ENCODE results near the gene CACNA1H.
"Not testable (repeated sequence)": the region's sequence is repeated elsewhere in the genome, so short reads cannot be mapped to it uniquely, and the experiment has no call there.

Gene CACNA1H

DNA sequence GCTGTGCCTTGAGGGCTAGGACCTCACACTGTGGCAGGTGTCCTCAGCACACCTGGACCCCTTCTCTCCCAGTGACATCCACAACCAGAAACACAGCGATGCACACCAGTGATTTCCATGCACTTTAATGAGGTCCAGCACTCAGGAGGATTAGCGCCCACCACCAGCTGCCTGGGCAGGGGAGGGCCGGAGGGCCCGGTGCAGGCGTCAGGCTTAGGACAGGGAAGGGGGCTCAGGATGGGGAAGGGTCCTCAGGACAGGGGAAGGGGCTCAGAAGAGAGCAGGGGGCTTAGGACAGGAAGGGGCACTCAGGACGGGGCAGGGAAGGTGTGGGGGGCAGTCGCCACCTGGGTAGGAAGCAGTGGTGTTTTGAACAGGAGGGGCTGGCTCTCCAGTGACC, 75.3 kb downstream of the CACNA1H start:
- DNase-seq (ENCODE audit: low read depth), result not testable (repeated sequence)

DNA sequence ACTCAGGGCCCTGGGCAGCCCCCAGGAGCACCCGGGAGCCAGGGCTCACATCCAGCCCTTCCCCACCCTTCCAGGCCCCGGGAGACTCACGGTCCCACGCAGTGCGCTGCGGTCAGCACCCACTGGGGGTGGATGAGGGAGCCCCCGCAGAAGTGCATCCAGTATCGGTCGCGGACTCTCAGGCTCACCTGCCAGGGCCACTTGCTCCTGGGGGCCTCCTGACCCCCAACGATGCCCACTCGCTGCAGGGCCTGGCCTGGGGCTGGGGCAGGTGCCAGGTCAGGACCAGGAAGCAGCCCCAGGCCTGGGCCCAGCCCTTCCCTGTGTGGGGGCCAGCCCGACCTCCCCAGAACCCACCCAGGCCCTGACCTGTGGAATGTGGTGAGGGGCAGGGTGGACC, 76.6 kb downstream of the CACNA1H start:
- not testable (repeated sequence) for DNase-seq (ENCODE audit: low read depth)

DNA sequence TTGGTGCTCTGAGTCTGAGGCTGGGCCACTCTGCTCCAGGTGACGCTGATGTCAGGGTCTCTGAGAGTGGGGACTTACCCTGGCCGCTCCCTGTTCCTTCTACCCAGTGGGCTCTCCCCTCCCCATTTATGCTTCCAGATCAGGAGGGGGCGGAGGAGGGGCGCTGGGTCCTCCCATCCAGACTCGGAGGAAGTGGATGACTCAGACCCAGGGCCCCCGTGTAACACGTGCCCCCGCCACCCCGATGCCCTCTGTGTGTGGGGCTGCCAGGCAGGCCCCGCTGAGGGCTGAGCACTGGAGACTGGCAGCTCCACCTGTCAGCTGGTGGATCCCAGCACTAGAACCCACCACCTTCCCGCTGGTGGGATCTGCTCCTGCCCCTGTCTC, 77.2 kb downstream of the CACNA1H start, which contains the start of gene TPSB2:
Gene TPSB2, minus strand, starts transcription at position 101 of the 387 bp plus-strand sequence. CDS start 233 bp downstream, outside the sequence.
- DNase-seq (ENCODE audit: low read depth), result not testable (repeated sequence)

DNA sequence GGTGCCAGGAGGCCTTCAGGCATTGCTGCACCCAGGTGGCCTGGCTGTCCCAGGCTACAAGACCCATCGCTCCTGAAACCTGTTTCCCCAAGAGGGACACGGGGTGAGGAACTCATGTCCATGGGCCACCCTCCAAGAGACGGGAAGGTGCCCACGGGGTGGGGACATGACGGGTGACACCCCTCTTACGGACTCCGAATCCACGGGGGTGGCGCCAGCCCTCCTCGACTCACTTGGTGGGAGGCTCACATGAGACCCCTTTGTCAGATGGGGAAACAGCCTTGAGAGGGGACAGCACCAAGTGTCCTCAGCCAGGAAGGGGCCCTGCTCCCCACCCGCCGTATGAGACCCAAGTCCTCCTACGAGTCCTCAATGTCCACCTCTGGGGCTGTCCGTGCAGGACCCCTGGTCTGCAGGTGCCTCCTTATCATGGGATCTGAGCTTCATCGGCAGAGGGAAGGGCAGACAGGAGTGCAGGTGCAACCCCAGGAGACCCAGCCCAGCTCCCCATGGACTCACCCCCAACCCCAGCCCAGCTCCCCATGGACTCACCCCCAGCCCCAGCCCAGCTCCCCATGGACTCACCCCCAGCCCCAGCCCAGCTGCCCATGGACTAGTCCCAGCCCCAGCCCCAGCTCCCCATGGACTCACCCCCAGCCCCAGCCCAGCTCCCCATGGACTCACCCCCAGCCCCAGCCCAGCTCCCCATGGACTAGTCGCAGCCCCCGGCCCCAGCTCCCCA, 77.7 kb downstream of the CACNA1H start:
- not testable (repeated sequence) for DNase-seq (ENCODE audit: low read depth)

DNA sequence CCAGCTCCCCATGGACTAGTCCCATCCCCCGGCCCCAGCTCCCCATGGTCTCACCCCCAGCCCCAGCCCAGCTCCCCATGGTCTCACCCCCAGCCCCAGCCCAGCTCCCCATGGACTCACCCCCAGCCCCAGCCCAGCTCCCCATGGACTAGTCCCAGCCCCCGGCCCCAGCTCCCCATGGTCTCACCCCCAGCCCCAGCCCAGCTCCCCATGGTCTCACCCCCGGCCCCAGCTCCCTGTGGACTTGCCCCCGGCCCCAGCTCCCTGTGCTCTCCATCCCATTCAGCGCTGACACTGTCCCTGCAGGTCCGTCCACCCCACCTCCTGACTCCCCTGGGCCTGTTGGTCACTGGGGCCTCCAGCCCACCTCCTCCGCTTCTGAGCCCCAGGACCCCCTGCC, 78.4 kb downstream of the CACNA1H start:
- DNase-seq (ENCODE audit: low read depth), result not testable (repeated sequence)

DNA sequence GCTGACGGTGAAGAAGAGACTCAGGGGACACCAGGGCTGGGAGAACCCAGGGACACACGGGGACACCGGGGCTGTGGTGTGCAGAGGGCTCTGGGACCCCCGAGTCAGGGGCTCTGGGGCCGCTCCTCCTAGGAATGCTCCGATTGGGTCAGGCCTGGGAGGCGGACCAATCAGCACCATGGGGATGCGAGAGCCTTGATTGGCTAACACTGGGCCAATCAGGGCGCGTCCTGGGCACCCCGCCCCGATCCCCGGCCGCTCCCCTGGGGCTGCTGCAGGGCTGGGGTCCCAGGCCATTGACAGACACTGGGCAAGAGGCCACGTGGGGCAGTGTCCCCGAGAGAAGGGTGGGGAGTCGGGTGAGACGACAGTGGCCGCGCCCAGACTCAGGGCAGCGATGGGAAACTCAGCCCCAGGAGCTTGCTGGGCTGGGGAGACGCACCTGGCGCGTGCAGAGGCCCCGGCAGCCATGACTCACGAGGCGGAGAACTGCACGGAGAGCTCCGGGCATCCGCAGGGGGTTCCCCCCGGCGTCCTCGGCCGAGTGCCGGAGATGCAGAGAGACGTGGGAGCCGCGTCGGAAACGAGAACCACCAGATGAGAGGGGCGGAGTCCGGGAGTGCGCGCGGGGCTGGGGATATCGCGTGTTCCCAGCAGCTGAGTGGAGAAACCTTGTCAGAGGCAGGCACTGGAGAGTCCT, 79.3 kb downstream of the CACNA1H start:
- not testable (repeated sequence) for DNase-seq (ENCODE audit: low read depth)

DNA sequence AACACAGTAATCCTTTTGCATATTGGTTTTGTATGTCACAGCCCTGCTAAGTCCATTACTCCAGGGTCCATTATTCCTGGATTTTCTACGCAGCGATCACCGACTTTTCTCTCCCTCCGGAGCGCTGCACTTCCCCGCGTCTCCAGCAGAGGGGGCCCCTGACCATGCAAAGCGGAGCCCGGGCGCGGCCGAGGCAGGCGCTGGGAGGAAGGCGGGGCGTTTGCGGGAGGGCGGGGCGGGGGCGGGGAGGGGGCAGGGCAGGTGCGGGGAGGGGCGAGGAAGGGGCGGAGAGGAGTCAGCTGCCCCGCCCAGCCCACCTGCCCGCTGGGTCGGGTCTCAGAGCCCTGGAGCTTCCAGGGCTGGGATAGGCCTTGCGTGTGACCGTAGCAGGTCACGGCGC, 83.8 kb downstream of the CACNA1H start:
- not testable (repeated sequence) for DNase-seq (ENCODE audit: low read depth)

DNA sequence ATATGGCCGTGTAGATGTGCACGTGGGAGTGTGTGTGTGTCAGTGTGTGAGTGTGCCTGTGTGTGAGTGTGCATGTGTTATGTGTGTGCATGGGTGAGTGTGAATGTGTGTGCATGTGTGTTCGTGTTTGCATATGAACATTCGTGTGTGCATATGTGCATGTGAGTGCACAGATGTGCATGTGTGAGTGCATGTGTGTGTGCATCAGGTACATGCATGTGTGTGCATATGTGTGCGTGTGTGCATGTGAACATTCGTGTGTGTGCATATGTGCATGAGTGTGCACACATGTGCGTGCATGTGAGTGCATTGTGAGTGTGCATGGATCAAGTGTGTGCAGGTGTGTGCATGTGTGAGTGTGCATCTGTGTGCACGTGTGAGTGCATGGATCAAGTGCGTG, 85.1 kb downstream of the CACNA1H start:
- DNase-seq (ENCODE audit: low read depth), result no peak

DNA sequence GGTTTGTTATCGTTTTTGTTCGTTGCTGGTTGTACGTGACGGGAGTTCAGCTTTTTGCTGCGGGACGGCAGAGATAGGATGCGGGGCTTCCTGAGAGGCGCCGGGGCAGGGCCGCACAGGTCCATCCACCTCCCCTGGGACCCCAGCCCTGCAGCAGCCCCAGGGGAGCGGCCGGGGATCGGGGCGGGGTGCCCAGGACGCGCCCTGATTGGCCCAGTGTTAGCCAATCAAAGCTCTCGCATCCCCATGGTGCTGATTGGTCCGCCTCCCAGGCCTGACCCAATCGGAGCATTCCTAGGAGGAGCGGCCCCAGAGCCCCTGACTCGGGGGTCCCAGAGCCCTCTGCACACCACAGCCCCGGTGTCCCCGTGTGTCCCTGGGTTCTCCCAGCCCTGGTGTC, 86.0 kb downstream of the CACNA1H start:
- not testable (repeated sequence) for DNase-seq (ENCODE audit: low read depth)

DNA sequence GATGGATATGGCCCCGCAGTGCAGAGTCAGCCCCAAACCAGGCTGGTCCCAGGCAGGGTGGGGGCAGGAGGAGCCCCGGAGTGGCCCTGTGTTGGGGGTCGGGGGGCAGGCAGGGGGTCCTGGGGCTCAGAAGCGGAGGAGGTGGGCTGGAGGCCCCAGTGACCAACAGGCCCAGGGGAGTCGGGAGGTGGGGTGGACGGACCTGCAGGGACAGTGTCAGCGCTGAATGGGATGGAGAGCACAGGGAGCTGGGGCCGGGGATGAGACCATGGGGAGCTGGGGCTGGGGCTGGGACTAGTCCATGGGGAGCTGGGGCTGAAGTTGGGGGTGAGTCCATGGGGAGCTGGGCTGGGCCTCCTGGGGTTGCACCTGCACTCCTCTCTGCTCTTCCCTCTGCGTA, 86.7 kb downstream of the CACNA1H start:
- DNase-seq (ENCODE audit: low read depth), result not testable (repeated sequence)

DNA sequence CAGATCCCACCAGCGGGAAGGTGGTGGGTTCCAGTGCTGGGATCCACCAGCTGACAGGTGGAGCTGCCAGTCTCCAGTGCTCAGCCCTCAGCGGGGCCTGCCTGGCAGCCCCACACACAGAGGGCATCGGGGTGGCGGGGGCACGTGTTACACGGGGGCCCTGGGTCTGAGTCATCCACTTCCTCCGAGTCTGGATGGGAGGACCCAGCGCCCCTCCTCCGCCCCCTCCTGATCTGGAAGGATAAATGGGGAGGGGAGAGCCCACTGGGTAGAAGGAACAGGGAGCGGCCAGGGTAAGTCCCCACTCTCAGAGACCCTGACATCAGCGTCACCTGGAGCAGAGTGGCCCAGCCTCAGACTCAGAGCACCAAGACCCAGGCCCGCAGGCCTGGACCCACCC, 87.5 kb downstream of the CACNA1H start, which contains the start of gene TPSAB1:
Gene TPSAB1, plus strand, starts transcription at position 270 of the 400 bp plus-strand sequence. CDS start 234 bp downstream, outside the sequence.
- DNase-seq (ENCODE audit: low read depth), result not testable (repeated sequence)

DNA sequence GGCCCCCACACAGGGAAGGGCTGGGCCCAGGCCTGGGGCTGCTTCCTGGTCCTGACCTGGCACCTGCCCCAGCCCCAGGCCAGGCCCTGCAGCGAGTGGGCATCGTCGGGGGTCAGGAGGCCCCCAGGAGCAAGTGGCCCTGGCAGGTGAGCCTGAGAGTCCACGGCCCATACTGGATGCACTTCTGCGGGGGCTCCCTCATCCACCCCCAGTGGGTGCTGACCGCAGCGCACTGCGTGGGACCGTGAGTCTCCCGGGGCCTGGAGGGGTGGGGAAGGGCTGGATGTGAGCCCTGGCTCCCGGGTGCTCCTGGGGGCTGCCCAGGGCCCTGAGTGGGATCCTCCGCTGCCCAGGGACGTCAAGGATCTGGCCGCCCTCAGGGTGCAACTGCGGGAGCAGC, 88.2 kb downstream of the CACNA1H start:
- DNase-seq (ENCODE audit: low read depth), result not testable (repeated sequence)

DNA sequence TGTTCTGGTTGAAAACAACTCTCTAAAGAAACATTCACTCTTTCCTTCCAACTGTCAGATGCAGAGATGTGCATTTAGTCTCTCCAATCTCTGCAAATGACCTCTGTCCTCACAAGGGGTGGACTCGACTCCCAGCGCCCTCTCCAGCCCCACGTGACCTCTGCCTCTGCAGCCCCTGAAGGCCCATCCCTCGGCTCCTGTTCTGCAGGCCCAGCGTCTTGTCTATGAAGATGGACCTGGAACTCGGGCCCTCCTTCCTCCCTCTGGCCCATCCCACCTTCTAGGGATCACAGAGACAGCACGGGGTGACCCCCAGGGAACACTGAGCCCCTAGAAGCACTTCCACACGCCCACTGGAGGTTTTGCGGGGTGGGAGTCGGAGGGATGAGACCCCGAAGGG, 90.5 kb downstream of the CACNA1H start:
- not testable (repeated sequence) for DNase-seq (ENCODE audit: low read depth)

DNA sequence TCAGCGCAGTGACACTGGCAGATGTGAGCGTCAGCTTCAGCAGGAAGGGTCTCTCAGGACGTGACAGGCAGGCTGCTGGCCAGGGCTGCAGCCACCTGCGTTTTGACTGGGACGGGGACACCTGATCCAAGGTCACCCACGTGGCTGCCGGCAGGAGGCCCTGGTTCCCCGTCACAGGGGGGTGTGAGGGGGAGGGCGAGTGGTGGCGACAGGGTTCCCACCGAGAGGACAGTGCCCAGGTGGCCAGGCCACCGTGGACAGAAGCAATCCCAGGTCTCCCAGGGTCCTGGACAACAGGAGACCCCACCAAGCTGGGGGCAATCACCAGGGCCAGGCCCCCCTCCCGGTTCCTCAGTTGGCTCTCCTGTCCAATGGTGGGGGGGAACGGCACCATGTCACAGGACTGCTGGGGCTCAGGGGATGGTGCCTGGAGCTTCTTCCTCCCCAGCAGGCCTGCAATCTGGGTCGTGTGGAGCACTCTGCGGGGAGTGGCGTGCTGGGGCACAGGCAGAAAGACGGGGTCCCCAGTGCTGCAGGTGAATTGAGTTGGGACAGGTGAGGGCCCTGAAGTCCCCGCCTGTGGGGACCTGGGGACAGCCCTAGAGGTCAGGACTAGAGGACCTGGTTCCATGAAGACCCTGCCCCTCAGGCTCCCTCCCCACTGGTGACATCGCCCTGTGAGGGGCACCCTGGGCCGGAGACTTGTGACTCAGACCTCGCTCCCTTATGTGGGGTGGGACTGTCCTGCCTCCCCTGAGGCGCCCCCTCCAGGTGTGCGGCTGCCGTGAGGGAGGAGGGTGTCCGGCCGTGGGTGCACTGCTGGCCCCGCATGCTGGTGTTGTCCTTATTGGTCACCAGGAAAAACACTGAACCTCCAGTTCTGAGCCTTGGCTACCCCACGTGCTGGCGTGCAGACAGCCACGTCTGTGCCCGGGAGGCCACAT, 91.3 kb downstream of the CACNA1H start:
- DNase-seq (ENCODE audit: low read depth), result not testable (repeated sequence)

DNA sequence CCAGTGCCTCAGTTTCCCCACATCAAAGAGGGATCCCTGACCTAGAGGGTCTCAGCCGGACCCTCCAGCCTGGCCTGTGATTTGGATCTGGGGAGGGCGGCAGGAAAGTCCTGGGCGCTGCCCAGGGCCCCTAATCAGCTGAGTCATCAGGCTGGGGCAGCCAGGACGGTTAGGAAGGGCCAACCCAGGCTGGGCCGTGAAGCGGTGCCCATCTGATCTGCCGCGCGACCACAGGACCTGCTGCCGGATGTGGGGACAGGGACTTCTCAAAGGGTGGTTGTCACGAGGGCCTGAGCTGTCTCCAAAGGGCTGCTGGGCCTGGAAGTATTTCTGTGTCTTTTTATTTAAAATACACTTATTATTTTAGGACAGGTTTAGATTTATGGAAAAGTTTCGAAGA, 92.0 kb downstream of the CACNA1H start:
- no peak for DNase-seq (ENCODE audit: low read depth)

DNA sequence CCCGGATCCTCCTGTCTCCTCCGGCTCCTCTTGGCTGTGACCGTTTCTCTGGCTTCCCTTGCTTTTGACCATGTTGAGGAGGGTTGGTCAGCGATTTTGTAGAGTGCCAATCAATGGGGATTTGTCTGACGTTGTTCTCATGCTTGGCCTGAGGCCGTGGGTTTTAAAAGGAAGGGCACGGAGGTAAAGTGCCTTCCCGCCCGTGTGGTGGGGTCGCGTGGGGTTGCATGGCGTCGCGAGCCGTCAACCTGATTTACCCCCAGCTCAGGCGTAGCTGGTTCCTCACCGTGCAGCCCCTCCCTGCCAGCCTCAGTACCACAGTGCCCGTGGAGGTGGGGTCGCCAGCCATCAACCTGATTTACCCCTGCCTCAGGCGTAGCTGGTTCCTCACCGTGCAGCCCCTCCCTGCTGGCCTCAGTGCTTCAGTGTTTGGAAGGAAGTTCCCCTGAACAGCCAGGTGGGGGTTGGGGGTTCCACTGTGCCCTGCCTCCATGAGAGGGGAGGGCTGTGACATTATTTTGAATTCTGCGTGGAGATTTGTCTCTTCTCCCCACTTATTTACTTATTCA, 92.6 kb downstream of the CACNA1H start:
- no peak for DNase-seq (ENCODE audit: low read depth)

DNA sequence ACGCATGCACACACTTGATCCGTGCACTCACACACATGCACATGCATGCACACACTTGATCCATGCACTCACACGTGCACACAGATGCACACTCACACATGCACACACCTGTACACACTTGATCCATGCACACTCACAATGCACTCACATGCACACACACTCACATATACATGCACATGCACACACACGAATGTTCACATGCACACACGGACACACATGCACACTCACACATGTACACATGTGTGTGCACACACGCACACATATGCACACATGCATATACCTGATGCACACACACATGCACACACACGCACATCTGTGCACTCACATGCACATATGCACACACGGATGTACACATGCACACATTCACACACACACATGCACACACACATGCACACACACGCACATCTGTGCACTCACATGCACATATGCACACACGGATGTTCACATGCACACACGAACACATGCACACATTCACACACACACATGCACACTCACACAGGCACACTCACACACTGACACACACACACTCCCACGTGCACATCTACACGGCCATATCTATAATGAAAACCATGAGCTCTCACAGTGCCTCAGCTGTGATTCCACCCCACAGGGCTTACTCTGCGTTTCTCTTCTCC, 95.1 kb downstream of the CACNA1H start:
- DNase-seq (ENCODE audit: low read depth), result not testable (repeated sequence)

DNA sequence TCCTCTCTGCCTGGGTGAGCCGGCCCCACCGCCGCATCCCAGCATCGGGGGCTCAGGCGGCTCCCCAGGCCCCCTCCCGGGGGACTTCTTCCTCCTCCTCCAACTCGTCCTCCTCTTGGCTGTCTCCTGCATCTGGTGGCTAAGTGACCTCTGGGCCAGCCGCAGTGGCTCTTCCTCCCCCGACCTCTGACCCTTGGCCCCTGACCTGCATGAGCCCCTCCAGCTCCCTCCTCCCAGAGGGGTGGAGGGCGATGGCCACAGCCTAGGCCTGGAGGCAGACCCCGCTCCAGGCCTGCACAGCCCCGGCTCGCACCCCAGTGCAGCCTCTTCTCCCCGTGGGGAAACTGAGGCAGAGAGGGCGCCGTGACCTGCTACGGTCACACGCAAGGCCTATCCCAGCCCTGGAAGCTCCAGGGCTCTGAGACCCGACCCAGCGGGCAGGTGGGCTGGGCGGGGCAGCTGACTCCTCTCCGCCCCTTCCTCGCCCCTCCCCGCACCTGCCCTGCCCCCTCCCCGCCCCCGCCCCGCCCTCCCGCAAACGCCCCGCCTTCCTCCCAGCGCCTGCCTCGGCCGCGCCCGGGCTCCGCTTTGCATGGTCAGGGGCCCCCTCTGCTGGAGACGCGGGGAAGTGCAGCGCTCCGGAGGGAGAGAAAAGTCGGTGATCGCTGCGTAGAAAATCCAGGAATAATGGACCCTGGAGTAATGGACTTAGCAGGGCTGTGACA, 96.3 kb downstream of the CACNA1H start:
- DNase-seq (ENCODE audit: low read depth), result not testable (repeated sequence)

DNA sequence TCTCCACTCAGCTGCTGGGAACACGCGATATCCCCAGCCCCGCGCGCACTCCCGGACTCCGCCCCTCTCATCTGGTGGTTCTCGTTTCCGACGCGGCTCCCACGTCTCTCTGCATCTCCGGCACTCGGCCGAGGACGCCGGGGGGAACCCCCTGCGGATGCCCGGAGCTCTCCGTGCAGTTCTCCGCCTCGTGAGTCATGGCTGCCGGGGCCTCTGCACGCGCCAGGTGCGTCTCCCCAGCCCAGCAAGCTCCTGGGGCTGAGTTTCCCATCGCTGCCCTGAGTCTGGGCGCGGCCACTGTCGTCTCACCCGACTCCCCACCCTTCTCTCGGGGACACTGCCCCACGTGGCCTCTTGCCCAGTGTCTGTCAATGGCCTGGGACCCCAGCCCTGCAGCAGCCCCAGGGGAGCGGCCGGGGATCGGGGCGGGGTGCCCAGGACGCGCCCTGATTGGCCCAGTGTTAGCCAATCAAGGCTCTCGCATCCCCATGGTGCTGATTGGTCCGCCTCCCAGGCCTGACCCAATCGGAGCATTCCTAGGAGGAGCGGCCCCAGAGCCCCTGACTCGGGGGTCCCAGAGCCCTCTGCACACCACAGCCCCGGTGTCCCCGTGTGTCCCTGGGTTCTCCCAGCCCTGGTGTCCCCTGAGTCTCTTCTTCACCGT, 100.9 kb downstream of the CACNA1H start:
- not testable (repeated sequence) for DNase-seq (ENCODE audit: low read depth)

DNA sequence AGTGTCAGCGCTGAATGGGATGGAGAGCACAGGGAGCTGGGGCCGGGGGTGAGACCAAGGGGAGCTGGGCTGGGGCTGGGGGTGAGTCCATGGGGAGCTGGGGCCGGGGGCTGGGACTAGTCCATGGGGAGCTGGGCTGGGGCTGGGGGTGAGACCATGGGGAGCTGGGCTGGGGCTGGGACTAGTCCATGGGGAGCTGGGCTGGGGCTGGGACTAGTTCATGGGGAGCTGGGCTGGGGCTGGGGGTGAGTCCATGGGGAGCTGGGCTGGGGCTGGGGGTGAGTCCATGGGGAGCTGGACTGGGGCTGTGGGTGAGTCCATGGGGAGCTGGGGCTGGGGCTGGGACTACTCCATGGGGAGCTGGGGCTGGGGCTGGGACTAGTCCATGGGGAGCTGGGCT, 101.9 kb downstream of the CACNA1H start:
- not testable (repeated sequence) for DNase-seq (ENCODE audit: low read depth)

All from fibroblast of the conjunctiva (primary cell).